Suppressor macrophage treated with lipopolysaccharide for 1 hour (primary cell): Measurements from ENCODE around the gene PLEKHA8.
A peak's percentile ranks its signal among the peaks of the same experiment; 100 is the strongest.

Source experiments
- DNase-seq, 3 donors: peaks; one replicate each; pipeline ENCODE4 v3.0.0-alpha.2; 2020 to 2022

PLEKHA8 gene

DNA sequence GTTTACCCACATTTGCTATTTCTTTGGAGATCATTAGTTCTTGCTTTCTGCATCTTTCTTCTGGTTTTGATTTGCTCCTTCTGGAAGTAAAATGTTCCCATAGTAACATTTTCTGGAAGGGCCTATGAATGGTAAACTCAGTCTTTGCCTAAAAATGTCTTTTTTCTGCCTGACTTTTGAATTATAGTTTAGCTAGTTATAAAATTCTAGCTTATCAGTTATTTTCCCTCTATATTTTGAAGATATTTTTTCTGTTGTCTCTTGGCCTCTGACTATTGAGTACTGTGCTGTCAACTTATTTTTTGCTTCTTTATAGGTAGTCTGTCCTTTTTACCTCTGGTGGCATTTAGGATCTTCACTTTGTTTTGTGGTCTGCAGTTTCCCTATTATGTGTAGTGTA, 84.9 kb downstream of the PLEKHA8 start:
- DNase-seq, result no peak

DNA sequence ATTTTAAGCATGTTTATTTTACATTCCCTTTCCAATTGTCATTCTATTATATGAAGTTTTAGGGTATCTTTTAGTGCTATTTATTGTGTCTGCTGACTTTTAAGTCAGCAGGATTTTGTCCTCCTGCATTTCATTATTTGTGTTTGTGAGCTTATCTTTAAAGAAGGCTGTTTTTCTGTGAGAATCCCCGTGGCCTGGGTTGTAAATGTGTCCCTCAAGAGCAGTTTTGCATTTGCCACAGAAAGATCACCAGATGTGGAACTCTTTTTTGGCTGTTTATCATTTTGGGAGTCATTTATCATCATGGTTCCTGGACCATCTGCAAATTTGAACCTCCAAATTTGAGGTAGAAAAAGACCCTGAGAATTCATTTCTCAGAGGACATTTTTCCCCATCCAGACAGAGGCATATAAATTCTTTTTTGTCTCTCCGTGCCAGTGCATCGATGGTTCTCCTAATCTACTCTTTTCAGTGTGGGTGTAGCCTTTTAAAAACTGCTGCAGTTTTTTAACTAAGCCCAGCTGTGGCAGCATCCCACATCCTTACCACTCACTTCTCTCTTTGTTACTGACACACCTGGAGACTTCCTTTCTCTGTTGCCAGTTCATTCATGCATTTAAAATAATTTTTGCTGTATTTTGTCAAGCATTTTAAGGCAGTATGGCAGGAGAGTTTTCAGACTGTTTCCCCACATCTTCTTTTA, 86.5 kb downstream of the PLEKHA8 start:
- DNase-seq, result no peak

DNA sequence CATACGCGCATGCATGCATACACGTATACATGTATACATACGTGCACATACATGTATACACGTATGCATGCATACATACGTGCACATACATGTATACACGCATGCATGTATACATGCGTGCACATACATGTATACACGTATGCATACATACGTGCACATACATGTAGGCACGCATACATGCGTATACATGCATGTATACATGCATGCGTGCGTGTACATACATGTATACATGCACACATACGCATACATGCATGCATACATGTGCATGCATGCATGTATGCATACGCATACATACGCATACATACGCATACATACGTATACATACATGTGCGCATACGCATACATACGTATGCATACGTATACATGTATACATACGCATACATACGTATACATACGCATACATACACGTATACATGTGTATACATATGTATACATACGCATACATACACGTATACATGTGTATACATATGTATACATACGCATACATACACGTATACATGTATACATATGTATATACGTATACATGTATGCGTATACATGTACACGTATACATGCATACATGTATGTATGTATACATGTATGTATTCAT, 87.6 kb downstream of the PLEKHA8 start:
- no peak for DNase-seq

DNA sequence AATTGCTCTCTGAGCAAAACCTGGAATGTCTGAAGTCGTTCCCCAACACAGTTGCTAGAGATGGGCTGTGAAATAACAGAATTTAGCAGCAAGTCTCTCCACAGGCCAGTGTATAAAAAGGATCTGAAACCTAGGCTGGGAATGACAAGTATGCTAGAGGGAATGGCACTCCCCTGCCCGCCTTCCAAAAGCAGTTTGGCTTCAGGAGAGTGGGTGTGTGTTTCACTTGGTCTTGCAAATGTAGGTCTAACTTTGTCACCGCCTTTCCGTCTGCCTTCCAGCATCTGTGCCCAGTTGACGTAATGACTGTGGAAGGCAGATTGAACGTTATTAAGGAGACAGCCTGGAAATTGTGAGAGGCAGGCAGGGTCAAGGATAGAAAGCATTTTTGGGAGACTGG, 88.6 kb downstream of the PLEKHA8 start:
- no peak for DNase-seq

DNA sequence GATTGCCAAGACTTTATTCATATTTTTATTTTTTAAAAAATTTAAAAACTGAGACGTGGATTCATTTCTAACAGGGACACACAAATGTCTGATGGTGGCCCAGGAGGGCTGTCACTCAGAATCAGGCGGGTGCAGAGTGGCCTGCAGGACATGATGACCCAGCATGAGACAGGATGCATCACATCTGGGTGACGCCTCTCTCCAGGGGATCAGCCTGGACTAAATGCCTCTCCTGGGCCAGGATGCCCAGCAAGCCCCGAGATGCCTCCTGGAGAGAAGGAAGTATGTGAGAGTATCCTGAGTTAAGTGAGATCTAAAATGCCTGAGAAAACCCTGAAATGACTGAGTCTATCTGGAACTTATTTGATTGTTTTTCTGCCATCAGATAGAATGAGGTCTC, 89.7 kb downstream of the PLEKHA8 start:
- no peak for DNase-seq

DNA sequence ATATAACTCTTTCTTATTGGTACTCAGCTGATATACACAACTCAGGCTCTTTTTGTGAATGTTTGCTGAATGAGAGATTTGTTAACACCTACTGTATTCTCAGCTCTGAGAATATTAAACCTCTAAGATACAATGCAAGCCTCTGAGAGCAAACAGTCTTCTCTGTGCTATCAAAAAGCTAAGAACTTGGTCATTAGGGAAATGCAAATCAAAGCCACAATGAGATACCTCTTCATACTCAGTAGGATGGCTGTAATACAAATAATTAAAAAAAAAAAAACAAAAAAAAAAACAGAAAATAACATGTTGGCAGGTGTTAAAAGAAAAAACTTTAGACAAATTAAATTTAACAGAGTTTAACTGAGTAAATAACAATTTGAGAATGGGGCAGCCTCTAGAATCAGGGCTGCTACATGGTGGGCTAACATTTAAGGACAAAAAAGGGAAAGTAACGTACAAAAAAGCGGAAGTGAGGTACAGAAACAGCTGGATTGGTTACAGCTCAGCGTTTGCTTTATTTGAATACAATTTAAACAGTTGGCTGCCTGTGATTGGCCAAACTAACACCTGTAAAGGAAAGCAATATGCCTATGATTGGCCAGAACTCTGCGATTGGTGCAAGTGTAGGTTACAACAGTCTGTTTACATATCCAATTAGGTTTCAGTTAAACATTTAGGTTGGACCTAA, 91.8 kb downstream of the PLEKHA8 start:
- DNase-seq, result peak in 1 of 3 donors; percentile 8

DNA sequence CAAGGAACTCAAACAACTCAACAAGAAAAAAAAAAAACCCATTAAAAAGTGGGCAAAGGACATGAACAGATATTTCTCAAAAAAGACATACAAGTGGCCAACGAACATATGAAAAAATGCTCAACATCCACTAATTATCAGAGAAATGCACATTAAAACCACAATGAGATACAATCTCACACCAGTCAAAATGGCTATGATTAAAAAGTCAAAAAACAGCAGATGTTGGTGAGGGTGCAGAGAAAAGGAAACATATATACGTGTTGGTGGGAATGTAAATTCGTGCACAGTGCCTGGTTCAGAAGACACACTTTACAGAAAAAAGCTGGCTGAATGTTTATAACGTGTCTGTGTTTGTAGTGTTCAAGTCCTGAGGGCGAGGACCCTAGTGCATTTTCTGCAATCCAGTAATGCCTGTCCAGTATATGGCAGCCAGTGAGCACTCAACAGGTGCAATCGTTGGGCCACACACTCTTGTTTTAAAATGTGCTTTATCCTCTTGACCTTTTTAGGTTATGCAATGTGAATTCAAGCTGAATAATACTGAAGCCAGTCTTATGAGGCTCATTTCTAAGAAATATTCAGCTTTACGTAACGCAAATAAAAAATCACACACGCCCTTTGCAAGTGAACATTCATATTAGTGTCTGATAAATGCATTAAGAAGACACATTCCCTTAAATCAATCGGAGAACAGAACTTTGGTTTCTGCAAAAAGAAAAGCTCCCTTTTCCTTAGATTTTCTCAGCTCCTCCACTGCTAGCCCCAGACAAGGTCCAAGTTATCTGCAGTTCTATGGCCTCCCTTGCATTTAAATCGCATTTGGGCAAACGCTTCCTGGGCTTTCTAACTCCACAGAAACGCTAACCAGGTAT, 105.8 kb downstream of the PLEKHA8 start:
- no peak for DNase-seq

DNA sequence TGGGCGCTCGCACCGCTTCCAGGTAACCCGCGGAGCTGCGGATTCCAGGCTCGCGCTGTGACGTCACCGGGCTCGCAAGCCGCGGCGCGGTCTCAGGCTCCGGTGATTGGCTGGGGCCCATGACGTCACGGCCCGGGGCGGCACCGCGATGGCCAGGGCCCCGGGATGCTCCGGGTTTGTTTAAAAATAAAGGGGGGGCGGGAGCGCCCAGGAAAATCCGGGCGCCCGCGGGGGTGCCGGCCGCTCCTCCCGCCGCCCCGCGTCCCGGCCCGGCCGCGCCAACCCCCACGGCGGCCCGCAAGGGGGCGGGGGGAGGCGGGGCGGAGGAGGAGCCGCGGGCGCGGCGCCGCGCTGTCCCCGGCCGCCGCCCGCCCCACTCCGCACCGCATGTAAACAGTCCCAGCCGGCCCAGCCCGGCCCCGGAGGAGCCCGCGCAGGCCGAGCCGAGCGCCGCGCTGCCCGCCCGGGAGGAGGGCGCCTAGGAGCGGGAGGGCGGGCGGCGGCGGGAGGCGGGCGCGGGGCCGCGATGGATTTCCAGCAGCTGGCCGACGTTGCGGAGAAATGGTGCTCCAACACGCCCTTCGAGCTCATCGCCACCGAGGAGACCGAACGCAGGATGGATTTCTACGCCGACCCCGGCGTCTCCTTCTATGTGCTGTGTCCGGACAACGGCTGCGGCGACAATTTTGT, 106.5 kb downstream of the PLEKHA8 start, which contains the start of gene MTURN:
TSS of gene MTURN (plus strand) at position 376 of the 690 bp plus-strand sequence. CDS start at position 527, 151 bp downstream.
- peak; percentile 91 to 97 (median 95) for DNase-seq

DNA sequence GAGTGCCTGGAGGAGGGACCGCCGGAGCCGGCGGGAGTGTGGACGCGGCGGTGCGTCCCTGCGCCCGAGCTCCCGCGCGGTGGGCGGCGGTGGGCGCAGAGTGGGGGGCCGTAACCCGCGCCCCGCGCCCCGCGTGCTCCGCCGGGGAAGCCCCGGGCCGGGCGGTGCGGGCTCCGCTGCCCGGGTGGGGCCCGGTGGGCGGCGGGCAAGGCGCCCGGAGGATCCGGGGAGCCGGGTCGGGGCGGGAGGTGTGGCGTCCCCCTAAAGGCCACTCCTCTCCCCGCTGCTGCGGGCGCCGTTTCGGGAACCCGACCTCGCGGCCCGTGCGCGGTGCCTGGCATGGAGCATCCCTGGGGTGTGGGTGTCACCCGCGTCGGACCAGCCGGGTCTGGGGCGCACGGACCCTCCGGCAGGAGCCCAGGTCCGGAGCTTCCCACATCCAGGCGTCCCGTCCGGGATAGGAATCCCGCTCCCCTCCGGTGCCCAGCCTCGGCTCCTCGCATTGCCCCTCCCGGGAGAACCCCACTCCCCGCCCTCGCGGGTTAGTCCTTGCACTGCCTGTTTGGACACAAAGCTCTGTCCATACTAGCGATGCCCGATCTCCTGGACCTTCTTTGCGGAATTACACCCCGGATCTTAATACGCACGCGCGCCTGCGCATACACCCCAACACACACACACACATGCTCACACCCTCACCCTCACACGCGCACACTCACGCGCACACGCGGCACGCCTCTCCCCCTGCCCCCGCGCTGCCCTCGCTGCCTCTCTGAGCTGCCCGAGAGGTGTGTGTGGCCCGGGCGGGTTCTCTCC, 107.3 kb downstream of the PLEKHA8 start:
- DNase-seq, result peak; percentile 62 to 77 (median 67)

DNA sequence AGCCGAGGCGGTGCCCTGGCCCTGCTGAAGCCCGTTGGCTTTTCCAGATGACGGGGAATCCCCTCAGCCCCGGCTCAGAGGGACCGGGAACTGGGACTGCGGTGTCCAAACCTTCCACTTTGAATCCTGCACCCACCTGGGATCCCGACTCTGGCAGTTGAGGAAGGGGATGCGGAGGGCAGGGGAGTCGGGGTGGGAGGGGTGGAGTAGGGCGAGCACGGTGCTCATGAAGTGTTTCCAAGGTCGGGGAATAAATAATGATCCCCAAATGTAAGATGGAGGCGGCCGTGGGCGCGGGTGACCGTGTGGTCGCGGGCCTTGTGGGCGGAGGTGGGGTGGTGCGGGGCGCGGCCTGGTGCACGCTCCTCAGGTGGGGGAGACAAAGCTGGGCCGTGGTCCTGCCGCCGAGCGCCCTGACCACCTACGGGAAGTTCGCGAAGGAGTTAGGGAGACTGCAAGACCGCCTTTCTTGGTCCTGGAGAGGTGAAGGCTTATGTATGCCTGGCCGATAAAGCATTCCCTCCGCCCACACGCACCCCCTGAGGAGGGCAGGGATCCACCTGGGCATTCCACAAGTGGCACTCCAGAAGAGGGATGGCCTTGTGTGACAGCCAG, 108.0 kb downstream of the PLEKHA8 start:
- no peak for DNase-seq

DNA sequence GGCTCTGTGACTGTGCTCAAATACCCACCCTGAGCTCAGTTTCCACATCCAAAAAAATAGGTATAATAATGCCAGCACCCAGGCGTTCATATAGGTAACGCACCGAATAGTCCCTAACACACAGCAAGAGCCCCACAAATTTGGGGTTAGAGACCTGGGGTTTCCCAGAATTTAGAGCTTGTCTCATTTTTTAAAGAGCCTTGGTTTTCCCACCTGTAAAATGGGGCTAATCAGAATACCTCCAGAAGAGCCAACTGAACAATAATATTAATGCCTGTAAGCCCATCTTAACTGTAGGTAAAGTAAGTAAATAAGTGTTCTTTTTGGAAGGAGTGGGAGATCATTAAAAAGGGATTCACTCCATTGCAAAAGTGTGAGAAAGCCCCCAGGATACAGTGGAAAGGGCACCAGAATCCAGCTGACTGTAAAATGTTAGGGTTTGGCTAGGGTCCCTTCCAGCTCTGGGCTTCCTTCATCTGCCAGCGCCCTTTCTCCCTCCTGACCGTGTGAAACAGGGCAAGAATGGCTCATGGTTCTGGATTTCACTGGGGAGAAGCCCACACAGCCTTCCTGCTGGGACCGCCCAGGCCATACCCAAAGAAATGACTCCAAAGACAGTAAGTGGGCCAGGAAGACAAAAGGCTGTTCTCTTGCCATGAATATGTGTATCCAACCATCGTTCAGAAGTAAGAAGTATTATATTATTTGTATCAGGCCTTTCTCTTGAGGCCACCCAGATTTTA, 108.7 kb downstream of the PLEKHA8 start:
- DNase-seq, result no peak

DNA sequence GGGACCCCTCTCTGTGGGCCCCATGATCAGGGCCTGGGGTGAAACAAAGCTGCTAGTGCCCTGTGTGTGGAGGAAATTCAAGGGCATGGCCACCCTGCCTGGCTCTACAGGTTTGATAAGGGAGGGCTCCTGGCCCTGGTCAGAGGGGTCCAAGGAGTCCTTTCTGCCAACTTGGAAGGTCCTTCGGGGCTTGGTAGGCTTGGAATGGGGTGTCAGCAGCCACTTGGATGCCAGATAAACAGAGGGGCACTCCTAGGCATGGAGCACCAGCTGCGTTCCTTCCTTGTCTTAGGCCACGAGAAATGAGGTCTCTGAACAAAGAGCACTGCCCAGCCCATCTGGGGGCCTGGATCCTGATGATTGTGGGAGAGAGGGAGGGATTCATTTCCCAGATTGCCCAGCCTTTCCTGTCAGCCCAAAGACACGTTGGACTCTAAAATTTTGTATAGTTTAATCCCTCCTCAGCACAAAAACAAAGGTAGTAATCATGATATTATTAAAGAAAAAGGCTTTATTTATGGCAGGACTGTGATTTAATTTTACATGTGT, 111.7 kb downstream of the PLEKHA8 start:
- DNase-seq, result no peak

DNA sequence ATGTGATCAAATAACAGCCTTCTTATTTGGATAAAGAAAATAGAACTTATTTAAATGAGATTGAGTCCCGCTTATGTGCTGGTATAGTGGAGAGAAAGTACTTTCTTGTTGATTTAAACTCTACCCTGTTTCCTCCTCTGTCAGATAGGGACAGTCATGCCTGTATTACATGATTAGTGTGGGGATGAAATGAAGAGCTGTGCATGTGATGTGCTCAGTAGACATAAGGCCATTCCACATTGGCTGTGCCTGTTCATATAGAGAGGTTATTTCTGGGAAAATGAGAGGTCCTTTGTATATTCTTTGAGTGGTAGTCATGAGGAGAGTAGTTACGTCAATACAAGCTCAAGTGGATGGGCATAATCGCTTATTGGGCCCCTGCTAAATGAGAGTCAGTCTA, 112.2 kb downstream of the PLEKHA8 start:
- no peak for DNase-seq

DNA sequence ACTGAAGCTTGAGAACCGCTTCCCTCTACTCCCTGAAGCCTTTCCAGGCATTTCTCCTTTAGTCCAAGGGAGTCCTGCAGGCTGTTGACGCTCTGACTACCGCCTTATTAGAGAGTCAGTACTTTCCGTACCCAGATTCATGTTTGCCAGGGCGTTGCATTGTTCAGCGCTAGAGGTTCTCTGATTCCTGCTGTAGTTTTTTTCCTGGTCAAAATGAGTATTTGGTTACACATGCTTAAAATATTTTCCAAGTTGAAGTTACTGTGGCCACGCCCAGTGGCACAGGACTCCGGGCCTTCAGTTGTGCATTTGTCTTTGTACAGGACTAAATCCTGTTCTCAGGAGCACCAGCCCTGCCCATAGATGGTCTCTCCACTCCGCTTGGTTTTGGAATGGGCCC, 114.5 kb downstream of the PLEKHA8 start:
- no peak for DNase-seq

DNA sequence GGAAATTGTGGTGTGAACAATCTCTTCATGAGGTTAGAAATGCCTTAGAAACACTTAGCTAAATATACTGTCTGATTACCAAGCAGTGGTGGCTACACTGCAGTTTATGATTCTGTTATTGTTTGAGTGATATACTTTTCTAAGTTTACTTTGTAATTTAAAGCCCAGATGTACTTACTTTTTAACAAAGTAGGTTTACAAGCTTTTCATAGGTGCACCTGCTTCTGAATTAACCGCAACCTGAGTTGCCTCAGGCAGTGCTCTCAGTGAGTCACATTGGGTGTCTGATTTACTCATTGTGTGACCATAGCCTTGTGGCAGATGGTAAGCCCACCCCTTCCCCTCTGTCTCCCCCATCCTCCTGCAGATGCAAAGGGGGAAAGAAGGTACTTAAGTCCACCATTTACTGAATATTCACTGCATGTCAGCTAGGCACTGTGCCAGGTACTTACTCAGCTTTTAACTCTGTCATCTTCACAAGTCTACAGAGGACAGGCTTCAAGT, 115.6 kb downstream of the PLEKHA8 start:
- DNase-seq, result no peak

DNA sequence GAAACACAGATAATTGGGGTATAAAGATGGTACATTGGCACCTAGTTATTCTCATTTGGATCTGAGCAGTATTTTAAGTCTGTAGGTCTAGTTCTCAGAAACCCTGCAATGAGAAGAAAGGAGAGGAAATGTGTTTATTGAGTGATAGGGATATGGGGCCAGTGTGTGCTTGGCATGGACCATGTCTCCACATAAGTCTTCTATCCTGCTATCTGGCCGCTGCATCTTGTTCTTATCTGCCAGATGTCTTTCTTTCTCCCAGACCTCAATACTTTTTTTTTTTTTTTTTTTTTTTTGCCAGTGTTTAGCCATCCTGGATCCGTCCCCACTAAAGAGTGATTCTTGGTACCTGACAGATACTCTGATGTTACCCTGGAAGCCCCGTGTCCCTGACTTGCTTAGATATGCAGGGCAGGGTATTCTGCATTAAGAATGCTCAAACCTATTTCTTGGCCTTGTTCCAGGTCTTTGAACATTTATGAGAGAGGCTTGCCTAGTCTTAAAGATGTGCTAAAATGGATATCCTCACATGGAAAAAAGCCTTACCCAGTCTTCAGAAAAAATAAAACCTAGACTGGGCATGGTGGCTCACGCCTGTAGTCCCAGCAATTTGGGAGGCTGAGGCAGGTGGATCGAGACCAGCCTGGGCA, 116.6 kb downstream of the PLEKHA8 start:
- no peak for DNase-seq

DNA sequence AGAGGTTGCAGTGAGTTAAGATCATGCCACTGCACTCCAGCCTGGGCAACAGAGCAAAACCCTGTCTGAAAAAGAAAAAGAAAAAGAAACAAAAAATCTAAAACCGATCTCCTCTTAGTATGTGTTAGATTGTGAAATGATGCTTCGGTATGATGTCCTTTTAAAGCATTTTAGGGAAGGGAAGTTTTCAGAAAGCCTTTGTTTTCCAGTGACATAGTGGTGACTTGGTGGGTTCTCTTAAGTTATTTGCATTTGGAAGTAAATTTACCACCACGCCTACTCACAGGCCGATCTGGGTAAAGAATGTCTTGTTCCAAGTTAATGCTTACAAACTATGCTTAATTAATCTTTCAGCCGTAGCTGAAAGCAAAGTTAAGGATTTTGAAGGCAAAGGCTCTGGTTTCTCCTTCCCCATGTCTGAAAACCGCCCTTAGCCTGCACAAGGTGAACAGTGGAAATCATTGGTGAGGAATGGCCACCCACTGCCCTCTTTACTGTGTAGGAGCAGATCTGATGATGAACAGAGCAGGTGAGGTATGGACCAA, 117.3 kb downstream of the PLEKHA8 start:
- peak; percentile 12 to 74 (median 52) for DNase-seq

DNA sequence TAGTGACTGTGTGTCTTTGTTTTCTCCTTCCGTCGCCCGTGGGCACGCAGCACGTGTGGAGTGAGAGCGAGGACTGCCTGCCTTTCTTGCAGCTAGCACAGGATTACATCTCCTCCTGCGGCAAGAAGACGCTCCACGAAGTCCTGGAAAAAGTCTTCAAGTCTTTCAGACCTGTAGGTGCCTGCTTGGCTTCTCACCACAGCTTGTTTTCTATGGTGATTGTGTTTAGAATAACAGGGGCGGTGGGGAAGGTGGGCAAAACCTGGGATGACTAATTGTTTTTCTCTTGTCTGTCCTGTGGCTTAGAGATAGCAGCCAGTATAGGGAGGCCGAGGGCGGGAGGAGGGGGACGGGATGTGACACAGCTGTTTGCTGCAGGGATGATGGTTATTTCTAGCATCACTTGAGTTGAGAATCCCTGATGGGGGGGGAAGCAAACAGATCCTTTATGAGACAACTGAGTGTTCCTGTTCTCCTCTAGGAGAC, 118.0 kb downstream of the PLEKHA8 start:
- no peak for DNase-seq

DNA sequence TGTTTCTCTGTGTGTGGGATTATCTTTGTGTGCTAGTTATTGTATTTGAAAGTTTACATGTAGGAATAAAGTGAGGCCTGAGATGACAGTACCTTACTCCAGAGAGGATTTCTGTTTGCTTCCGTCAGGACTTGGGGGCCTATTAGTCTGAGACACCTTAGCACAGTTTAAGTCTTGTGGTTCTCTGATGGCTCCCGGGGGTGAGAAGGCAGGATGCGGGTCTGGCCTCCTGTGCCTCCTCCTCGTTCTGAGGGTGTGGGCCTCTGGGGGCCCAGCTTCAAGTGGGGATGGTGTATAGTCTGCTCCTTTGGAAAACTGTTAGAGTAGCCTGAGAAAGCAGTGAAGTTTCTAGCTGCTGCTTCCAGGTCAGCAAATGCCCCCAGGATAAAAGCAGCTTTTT, 119.0 kb downstream of the PLEKHA8 start:
- no peak for DNase-seq
